HepG2 (cell line): Measurements from ENCODE around the gene CPSF4. TPM values are rescaled to one million over a fixed set of nuclear protein-coding genes. Genes with fewer than 3 reads are reported as not detected.

Experiments
- E2F1 ChIP-seq: sonication (generic); formaldehyde crosslinking; IDR thresholded peaks from 2 replicates; pipeline ENCODE4 v1.5.0; 2020; ENCODE audit warnings: missing genetic modification reagents
- EHMT2 ChIP-seq: fragments of 200-600 bp; sonication (generic); IDR thresholded peaks from 2 replicates; pipeline ENCODE4 v1.7.0; 2017; ENCODE audit warnings: antibody characterized with exemption, low read depth, low read length, borderline replicate concordance
- GPN1 ChIP-seq: sonication (generic); formaldehyde crosslinking; IDR thresholded peaks from 2 replicates; pipeline ENCODE4 v1.5.1; 2020; ENCODE audit warnings: missing genetic modification reagents, borderline replicate concordance
- HNF1B ChIP-seq: sonication (generic); formaldehyde crosslinking; IDR thresholded peaks from 2 replicates; pipeline ENCODE4 v1.5.1; 2020; ENCODE audit warnings: mild to moderate bottlenecking, moderate library complexity, missing genetic modification reagents
- KMT2A ChIP-seq: sonication (generic); formaldehyde crosslinking; IDR thresholded peaks from 2 replicates; pipeline ENCODE4 v1.4.0; 2020; ENCODE audit warnings: missing genetic modification reagents
- SP1 ChIP-seq, 2 experiments: fragments of 450-650 bp in 1 of 2; sonication (generic) in 1 of 2; formaldehyde crosslinking in 1 of 2; IDR thresholded peaks; 2 replicates each; pipeline versions ENCODE4 v1.4.0 to v1.6.1; 2016 to 2020; ENCODE audit warnings: missing genetic modification reagents in 1 of 2
- ZBTB49 ChIP-seq: sonication (generic); formaldehyde crosslinking; IDR thresholded peaks from 2 replicates; pipeline ENCODE4 v1.4.0; 2020; ENCODE audit warnings: missing genetic modification reagents, borderline replicate concordance
- ZNF20 ChIP-seq: sonication (generic); formaldehyde crosslinking; IDR thresholded peaks from 2 replicates; pipeline ENCODE4 v1.4.0; 2020; ENCODE audit warnings: mild to moderate bottlenecking, moderate library complexity, missing genetic modification reagents
- ZNF362 ChIP-seq: sonication (generic); formaldehyde crosslinking; IDR thresholded peaks from 2 replicates; pipeline ENCODE4 v1.4.0; 2020; ENCODE audit warnings: missing genetic modification reagents, mild to moderate bottlenecking, borderline replicate concordance
- polyA plus RNA-seq, 8 experiments: library from polyadenylated mRNA; depleted of rRNA in 3 of 8; stranded (reverse) in 7 of 8; unstranded in 1 of 8; fragments of >200 nt; fragmentation: Illumina TruSeq in 4 of 8; extraction: Trizol in 4 of 8; gene quantifications; 2 replicates each; pipeline versions ENCODE4 v1.2.1 to v1.2.3, GENCODE V29; 2011 to 2016; ENCODE audit warnings: low read depth in 4 of 8, missing spikeins in 1 of 8, mixed read lengths in 1 of 8; ENCODE audit not compliant: insufficient read depth in 1 of 8
- total RNA-seq, 5 experiments: library from RNA; depleted of rRNA; stranded (reverse); fragments of >200 nt; fragmentation: Illumina TruSeq; extraction: Trizol; gene quantifications; 2 replicates each; pipeline ENCODE4 v1.2.3, GENCODE V29; 2016; ENCODE audit warnings: low read depth in 1 of 5
- TF ChIP-seq, protein P1 (sequence below), 2 experiments: sonication (generic) in 1 of 2; formaldehyde crosslinking in 1 of 2; IDR thresholded peaks; 2 replicates each; pipeline versions ENCODE4 v1.4.0 to v1.6.1; 2018 to 2020; ENCODE audit warnings: missing genetic modification reagents in 2 of 2, borderline replicate concordance in 1 of 2, low read depth in 1 of 2, mild to moderate bottlenecking in 1 of 2, missing biosample characterization in 1 of 2
- TF ChIP-seq, protein P2 (sequence below): sonication (generic); formaldehyde crosslinking; conservative IDR thresholded peaks from 2 replicates; pipeline ENCODE4 v1.8.0; 2022; ENCODE audit warnings: low read depth, missing genetic modification reagents
- TF ChIP-seq, protein P3 (sequence below): sonication (generic); formaldehyde crosslinking; IDR thresholded peaks from 2 replicates; pipeline ENCODE4 v1.9.0; 2021; ENCODE audit warnings: missing genetic modification reagents, borderline replicate concordance

CPSF4 gene
- total and polyA plus RNA-seq, 2 of the 13 experiments (the other 11 are each of a cell fraction or from before 2014, with no cell fraction given): 34.1 to 49.6 TPM

DNA sequence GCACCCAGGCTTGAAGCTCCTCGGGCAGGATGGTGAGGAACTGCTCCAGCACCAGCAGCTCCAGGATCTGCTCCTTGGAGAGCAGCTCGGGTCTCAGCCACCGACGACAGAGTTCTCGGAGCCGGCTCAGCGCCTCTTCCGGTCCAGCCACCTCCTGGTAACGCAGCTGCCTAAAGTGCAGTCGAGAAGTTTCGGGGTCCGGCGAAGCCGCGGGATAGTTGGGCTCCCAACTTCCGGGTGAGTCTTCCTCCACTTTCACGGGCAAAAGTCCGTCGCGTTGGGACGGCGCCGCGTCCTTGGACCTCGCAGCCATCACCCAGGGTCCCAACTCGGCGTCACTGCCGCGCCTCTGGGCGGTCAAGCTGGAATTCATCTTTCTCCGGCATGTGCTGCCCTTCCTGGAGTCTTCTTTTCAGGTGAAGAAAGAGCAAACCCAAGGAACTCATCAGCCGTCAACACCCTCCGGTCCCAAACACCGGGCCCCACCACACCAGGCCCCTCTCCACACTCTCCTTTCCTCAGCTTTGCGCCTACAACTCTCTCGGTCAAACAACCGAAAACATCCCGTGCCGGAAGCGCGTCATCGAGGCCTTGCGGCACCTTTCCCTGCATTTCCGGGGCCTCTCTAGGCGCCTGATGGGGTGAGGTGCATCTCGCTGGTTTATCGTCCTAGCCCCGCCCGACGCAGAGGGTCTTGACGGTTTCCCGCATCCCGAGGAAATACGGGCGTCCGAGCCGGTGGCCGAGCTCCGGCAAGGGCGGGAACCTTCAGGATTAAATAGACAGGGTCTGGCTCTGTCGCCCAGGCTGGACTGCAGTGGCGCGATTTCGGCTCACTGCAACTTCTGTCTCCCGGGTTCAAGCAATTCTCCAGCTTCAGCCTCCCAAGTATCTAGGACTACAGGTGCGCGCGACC, 61.2 kb downstream of the CPSF4 start, which contains the start of gene ZNF394 (continued):
- TF ChIP-seq HNF1B (CRISPR knock-in tag) (peak; percentile 77), SP1 (IDR thresholded peaks at IDR 0.05) (no peak), SP1 (CRISPR knock-in tag; IDR thresholded peaks at IDR 0.05) (peak; percentile 56; the same call in 1 of the 2 replicates), ZBTB49 (CRISPR knock-in tag) (no peak), EHMT2 (no peak), ZNF362 (CRISPR knock-in tag) (no peak), GPN1 (CRISPR knock-in tag) (no peak), KMT2A (peak; percentile 98), ZNF20 (CRISPR knock-in tag) (no peak), E2F1 (no peak)
- TF ChIP-seq, protein P1, sequence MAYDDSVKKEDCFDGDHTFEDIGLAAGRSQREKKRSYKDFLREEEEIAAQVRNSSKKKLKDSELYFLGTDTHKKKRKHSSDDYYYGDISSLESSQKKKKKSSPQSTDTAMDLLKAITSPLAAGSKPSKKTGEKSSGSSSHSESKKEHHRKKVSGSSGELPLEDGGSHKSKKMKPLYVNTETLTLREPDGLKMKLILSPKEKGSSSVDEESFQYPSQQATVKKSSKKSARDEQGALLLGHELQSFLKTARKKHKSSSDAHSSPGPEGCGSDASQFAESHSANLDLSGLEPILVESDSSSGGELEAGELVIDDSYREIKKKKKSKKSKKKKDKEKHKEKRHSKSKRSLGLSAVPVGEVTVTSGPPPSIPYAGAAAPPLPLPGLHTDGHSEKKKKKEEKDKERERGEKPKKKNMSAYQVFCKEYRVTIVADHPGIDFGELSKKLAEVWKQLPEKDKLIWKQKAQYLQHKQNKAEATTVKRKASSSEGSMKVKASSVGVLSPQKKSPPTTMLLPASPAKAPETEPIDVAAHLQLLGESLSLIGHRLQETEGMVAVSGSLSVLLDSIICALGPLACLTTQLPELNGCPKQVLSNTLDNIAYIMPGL (CRISPR knock-in tag; IDR thresholded peaks at IDR 0.05; ENCODE audit: borderline replicate concordance in 1 of 2, low read depth in 1 of 2): peak; percentile 85 to 88
- TF ChIP-seq, protein P2, sequence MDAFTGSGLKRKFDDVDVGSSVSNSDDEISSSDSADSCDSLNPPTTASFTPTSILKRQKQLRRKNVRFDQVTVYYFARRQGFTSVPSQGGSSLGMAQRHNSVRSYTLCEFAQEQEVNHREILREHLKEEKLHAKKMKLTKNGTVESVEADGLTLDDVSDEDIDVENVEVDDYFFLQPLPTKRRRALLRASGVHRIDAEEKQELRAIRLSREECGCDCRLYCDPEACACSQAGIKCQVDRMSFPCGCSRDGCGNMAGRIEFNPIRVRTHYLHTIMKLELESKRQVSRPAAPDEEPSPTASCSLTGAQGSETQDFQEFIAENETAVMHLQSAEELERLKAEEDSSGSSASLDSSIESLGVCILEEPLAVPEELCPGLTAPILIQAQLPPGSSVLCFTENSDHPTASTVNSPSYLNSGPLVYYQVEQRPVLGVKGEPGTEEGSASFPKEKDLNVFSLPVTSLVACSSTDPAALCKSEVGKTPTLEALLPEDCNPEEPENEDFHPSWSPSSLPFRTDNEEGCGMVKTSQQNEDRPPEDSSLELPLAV (CRISPR knock-in tag): no peak
- TF ChIP-seq, protein P3, sequence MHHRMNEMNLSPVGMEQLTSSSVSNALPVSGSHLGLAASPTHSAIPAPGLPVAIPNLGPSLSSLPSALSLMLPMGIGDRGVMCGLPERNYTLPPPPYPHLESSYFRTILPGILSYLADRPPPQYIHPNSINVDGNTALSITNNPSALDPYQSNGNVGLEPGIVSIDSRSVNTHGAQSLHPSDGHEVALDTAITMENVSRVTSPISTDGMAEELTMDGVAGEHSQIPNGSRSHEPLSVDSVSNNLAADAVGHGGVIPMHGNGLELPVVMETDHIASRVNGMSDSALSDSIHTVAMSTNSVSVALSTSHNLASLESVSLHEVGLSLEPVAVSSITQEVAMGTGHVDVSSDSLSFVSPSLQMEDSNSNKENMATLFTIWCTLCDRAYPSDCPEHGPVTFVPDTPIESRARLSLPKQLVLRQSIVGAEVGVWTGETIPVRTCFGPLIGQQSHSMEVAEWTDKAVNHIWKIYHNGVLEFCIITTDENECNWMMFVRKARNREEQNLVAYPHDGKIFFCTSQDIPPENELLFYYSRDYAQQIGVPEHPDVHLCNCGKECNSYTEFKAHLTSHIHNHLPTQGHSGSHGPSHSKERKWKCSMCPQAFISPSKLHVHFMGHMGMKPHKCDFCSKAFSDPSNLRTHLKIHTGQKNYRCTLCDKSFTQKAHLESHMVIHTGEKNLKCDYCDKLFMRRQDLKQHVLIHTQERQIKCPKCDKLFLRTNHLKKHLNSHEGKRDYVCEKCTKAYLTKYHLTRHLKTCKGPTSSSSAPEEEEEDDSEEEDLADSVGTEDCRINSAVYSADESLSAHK (CRISPR knock-in tag): 0 out of 2 replicates have a peak, but pooled peaks have one; percentile 28
